Pancreas (tissue), 10 donors: ENCODE data around the gene B3GNT3. TPM values are rescaled to one million over a fixed set of nuclear protein-coding genes. Genes with fewer than 3 reads are reported as not detected.

Experiments used
- ATAC-seq, 4 donors: fragments of 200-7000 bp; cut with Tn5 transposase; one replicate each; pipeline versions ENCODE4 v1.8.0 to v1.9.1; 2020; ENCODE audit warnings: mild to moderate bottlenecking in 4 of 4, moderate library complexity in 4 of 4
- DNase-seq, 6 donors: peaks; one replicate each; pipeline ENCODE4 v3.0.0-alpha.2; 2020
- FAIRE-seq: peaks from 2 replicates; lab custom pipeline; 2012; peaks lifted over from hg19 to GRCh38; lab: Jason Lieb, UNC
- H3K27ac ChIP-seq, 4 donors: fragments of 200-600 bp; sonication (generic); 1 replicate in 3 of 4; 2 replicates in 1 of 4; pipeline versions ENCODE4 v1.5.0 to v1.8.0; 2020
- H3K27me3 ChIP-seq, 4 donors: fragments of 200-600 bp; one replicate each; pipeline ENCODE4 v1.8.0; 2021
- H3K36me3 ChIP-seq, 3 donors: fragments of 200-600 bp; sonication (generic) in 1 of 3; one replicate each; pipeline versions ENCODE4 v1.5.0 to v1.8.0; 2020 to 2021
- H3K4me1 ChIP-seq, 3 donors: fragments of 200-600 bp; one replicate each; pipeline ENCODE4 v1.8.0; 2021
- H3K4me3 ChIP-seq, 4 donors: fragments of 200-600 bp; sonication (generic) in 2 of 4; one replicate each; pipeline versions ENCODE4 v1.5.0 to v1.8.0; 2020 to 2021
- H3K9me3 ChIP-seq, 4 donors: fragments of 200-600 bp; one replicate each; pipeline ENCODE4 v1.8.0; 2021
- WGBS, 2 donors: extraction: QIAGEN DNeasy Blood & Tissue Kit; methylation state at CpG; one replicate each; pipeline ENCODE4 v1.1.7; 2013; 5-methylcytosine and 5-hydroxymethylcytosine counted together
- intact Hi-C, 3 donors: fragments of 100-400 bp; cut with DNase I; formaldehyde crosslinking; loops; one replicate each; pipeline versions ENCODE4 v1.11.1 to v1.14.2; 2022
- polyA plus RNA-seq, 2 donors: library from polyadenylated mRNA; stranded (reverse); fragments of 200-250 nt; gene quantifications; one replicate each; pipeline ENCODE4 v1.2.3, GENCODE V29; 2013
- total RNA-seq, 6 donors: library from RNA; stranded (reverse); fragmentation: NEBNext Ultra II Directional in 4 of 6; extraction: Animal tissue kit (Norgen Biotek cat#: 25700) in 4 of 6; gene quantifications; one replicate each; pipeline versions ENCODE4 v1.2.1 to v1.2.4, GENCODE V29; 2021 to 2023
- TF ChIP-seq, protein P1 (sequence below), 4 donors: fragments of 200-600 bp; sonication (generic) in 3 of 4; IDR thresholded peaks; one replicate each; pipeline versions ENCODE4 v1.5.0 to v1.8.0; 2021; ENCODE audit warnings: antibody characterized with exemption in 4 of 4
- donor health status: healthy with polysubstance abuse.
- donor health status: DM: no; HTN: no; CAD: no; lungs with moderate emphysema.
- donor health status: DM: no; HTN: no; CAD: no.
- donor health status: control.
- donor health status: control.
- donor health status: Bipolar disorder and iron deficiency.
- donor health status: DM: yes; HTN: yes; CAD: no.
- donor health status: DM: no; HTN: no; CAD: no.
- donor health status: DM: no; HTN: no; CAD: no.
- donor health status: DM: yes; HTN: yes; CAD: no.

Gene B3GNT3
- total and polyA plus RNA-seq, 8 donors, result 1.7 to 6.0 (median 3.2) TPM

DNA sequence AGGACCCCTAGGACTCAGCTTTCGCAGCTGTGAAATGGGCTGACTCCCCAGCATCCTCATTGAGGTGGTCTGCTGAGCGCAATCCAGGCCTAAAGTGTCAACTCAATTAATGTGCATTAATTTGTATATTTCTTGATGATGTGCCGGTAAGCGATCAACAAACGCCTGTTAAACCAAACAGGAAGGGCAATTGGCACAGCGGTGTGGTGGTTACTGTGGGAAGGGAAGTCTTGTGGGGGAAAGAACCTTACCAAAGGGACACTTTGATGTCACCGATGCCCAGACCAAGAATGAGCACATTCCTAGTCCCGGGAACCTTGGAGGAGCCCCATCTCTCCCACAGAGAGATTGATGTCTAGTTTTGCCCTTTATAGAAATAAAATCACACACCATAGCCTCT lies 51.2 kb downstream of the B3GNT3 start:
- DNase-seq (no peak), FAIRE-seq (no peak), ATAC-seq (no peak)
- H3K4me1 ChIP-seq, result peaks cover 0 to 4% (median 0%) of the 10 kb centered on the region in 3 donors
- TF ChIP-seq, protein P1, sequence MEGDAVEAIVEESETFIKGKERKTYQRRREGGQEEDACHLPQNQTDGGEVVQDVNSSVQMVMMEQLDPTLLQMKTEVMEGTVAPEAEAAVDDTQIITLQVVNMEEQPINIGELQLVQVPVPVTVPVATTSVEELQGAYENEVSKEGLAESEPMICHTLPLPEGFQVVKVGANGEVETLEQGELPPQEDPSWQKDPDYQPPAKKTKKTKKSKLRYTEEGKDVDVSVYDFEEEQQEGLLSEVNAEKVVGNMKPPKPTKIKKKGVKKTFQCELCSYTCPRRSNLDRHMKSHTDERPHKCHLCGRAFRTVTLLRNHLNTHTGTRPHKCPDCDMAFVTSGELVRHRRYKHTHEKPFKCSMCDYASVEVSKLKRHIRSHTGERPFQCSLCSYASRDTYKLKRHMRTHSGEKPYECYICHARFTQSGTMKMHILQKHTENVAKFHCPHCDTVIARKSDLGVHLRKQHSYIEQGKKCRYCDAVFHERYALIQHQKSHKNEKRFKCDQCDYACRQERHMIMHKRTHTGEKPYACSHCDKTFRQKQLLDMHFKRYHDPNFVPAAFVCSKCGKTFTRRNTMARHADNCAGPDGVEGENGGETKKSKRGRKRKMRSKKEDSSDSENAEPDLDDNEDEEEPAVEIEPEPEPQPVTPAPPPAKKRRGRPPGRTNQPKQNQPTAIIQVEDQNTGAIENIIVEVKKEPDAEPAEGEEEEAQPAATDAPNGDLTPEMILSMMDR (IDR thresholded peaks at IDR 0.05), result no peak
- H3K27ac ChIP-seq, result no peak overlapping the region
- H3K36me3 ChIP-seq, result no peaks in the 10 kb centered on the region
- WGBS, 2 donors, result 79 to 82% methylated on average over 8 of the region's 8 CpGs
- peak overlapping the region in 1 of 4 donors; percentile 35 for H3K4me3 ChIP-seq
- intact Hi-C loops, result loop anchor here in 1 of 3 donors (10.0 kb wide), 1 partner anchor 141 kb away; no protein-coding TSS in a partner anchor
- H3K27me3 ChIP-seq, result no peaks in the 10 kb centered on the region
- no peaks in the 10 kb centered on the region for H3K9me3 ChIP-seq

- DNase-seq (peak in 3 of 6 donors; percentile 36 to 74 (median 56)), FAIRE-seq (no peak), ATAC-seq (peak in 3 of 4 donors; percentile 47 to 64 (median 62))
- 15 to 19% methylated on average over 39 to 40 of the region's 40 CpGs for whole genome bisulfite sequencing, 2 donors
- Histone ChIP-seq H3K36me3 (no peaks in the 10 kb centered on the region), H3K27me3 (no peaks in the 10 kb centered on the region), H3K27ac (peak within 1 kb of the TSS in 2 of 4 donors; percentile 65 to 75), H3K9me3 (no peaks in the 10 kb centered on the region), H3K4me1 (no peaks in the 10 kb centered on the region), H3K4me3 (peak within 1 kb of the TSS in 1 of 4 donors; percentile 35)
- intact Hi-C loops, result loop anchor here in 1 of 3 donors (10.0 kb wide), 1 partner anchor 143 kb away; no protein-coding TSS in a partner anchor
- TF ChIP-seq, protein P1 (IDR thresholded peaks at IDR 0.05), result no peak
Measured at GRCh38 chr19:17847538-17848366, 52.8 kb downstream of the B3GNT3 start, which contains the start of gene JAK3. Gene JAK3, minus strand, starts transcription at chr19:17847982. Its CDS starts 3,565 bp downstream, at chr19:17844417.

GRCh38 chr19:17848595-17849292 lies 53.8 kb downstream of the B3GNT3 start:
- DNase-seq (no peak), FAIRE-seq (no peak), ATAC-seq (no peak)
- no peak overlapping the region for H3K4me3 ChIP-seq
- H3K27ac ChIP-seq, result peak overlapping the region in 2 of 4 donors; percentile 65 to 75
- intact Hi-C loops, result loop anchor here in 1 of 3 donors (10.0 kb wide), 1 partner anchor 144 kb away; no protein-coding TSS in a partner anchor
- H3K27me3 ChIP-seq, result no peaks in the 10 kb centered on the region
- no peaks in the 10 kb centered on the region for H3K36me3 ChIP-seq
- H3K9me3 ChIP-seq, result no peaks in the 10 kb centered on the region
- no peaks in the 10 kb centered on the region for H3K4me1 ChIP-seq
- 73 to 75% methylated on average over 14 of the region's 14 CpGs for WGBS, 2 donors
- TF ChIP-seq, protein P1 (IDR thresholded peaks at IDR 0.05), result no peak

DNA sequence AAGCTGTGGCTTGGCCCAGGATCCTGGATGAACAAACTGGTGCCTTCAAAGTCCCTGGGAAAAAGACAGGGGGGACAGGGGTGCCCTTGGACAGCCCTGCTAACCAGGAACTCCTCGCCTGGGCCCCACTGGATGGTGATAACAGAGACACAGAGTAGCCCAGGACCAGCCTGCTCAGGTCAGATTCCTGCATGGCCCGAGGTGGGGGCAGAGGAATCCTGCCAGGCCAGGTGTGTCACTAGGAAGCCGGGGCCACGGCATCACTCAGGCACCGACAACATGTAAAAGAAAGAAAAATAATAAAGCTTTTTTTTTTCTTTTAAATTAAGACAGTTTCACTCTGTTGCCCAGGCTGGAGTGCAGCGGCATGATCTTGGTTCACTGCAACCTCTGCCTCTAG lies 59.1 kb downstream of the B3GNT3 start:
- Histone ChIP-seq H3K36me3 (no peaks in the 10 kb centered on the region), H3K4me1 (no peaks in the 10 kb centered on the region), H3K9me3 (no peaks in the 10 kb centered on the region), H3K4me3 (no peak overlapping the region), H3K27me3 (no peaks in the 10 kb centered on the region), H3K27ac (no peak overlapping the region)
- TF ChIP-seq, protein P1 (IDR thresholded peaks at IDR 0.05), result no peak
- intact Hi-C loops, result loop anchor here in 2 of 3 donors (5.0 to 10.0 kb wide), 2 partner anchors 67 to 149 kb away; no protein-coding TSS in a partner anchor
- no peak for DNase-seq
- ATAC-seq, result no peak
- FAIRE-seq, result no peak
- 59 to 84% methylated on average over 6 of the region's 6 CpGs for WGBS, 2 donors
